ENCODE data around the gene SELENOI.

SELENOI gene

GRCh38 chr2:26407526-26407925 is 61.6 kb downstream of the SELENOI start:
- Histone ChIP-seq H3K36me3 (ENCODE audit: control insufficient read depth, insufficient read depth, low read length) (no peaks in the 10 kb centered on the region), H3K27me3 (ENCODE audit: control insufficient read depth, insufficient read depth, low read length) (no peaks in the 10 kb centered on the region), H3K9me3 (ENCODE audit: control insufficient read depth, insufficient read depth, low read length) (no peaks in the 10 kb centered on the region), H3K27ac (ENCODE audit: low read length) (no peak overlapping the region), H3K4me3 (ENCODE audit: low read length) (no peak overlapping the region), H3K4me1 (ENCODE audit: control insufficient read depth, insufficient read depth, low read length) (no peaks in the 10 kb centered on the region)
- DNase-seq (ENCODE audit: low read depth, low spot score): no peak
- no CpG with 5 or more reads among the region's 9 CpGs for whole genome bisulfite sequencing (ENCODE audit: insufficient coverage, insufficient read length)

- Histone ChIP-seq H3K9me3 (ENCODE audit: control insufficient read depth, insufficient read depth, low read length) (no peaks in the 10 kb centered on the region), H3K27ac (ENCODE audit: low read length) (no peak overlapping the region), H3K36me3 (ENCODE audit: control insufficient read depth, insufficient read depth, low read length) (no peaks in the 10 kb centered on the region), H3K27me3 (ENCODE audit: control insufficient read depth, insufficient read depth, low read length) (no peaks in the 10 kb centered on the region), H3K4me3 (ENCODE audit: low read length) (no peak overlapping the region), H3K4me1 (ENCODE audit: control insufficient read depth, insufficient read depth, low read length) (no peaks in the 10 kb centered on the region)
- WGBS (ENCODE audit: insufficient coverage, insufficient read length): no CpG with 5 or more reads among the region's 1 CpG
- no peak for DNase-seq (ENCODE audit: low read depth, low spot score)
Observed at GRCh38 chr2:26409785-26410184, 63.8 kb downstream of the SELENOI start.

DNA sequence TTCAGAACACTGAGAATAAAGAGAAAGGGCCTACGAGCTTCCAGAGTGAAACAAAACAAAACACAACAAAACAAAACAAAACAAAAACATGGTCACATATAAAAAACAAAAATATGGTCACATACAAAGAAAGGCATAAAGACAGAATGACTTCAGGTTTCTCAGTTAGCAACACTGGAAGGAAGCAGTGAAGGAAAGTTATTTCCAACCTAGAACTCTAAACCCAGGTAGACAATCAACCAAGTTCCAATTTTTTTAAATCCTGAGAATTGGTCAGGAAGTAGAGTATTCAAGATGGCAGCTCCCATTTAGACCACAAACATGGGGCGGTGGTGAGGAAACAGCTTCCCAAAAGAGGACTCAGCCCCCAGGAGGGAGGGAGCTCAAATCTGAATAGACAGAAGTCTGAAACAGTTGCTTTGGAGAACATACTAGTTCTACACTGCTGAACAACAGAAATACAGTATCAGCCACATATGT is 64.9 kb downstream of the SELENOI start:
- no CpG with 5 or more reads among the region's 2 CpGs for WGBS (ENCODE audit: insufficient coverage, insufficient read length)
- Histone ChIP-seq H3K36me3 (ENCODE audit: control insufficient read depth, insufficient read depth, low read length) (no peaks in the 10 kb centered on the region), H3K4me3 (ENCODE audit: low read length) (no peak overlapping the region), H3K27me3 (ENCODE audit: control insufficient read depth, insufficient read depth, low read length) (no peaks in the 10 kb centered on the region), H3K27ac (ENCODE audit: low read length) (no peak overlapping the region), H3K9me3 (ENCODE audit: control insufficient read depth, insufficient read depth, low read length) (no peaks in the 10 kb centered on the region), H3K4me1 (ENCODE audit: control insufficient read depth, insufficient read depth, low read length) (no peaks in the 10 kb centered on the region)
- no peak for DNase-seq (ENCODE audit: low read depth, low spot score)

DNA sequence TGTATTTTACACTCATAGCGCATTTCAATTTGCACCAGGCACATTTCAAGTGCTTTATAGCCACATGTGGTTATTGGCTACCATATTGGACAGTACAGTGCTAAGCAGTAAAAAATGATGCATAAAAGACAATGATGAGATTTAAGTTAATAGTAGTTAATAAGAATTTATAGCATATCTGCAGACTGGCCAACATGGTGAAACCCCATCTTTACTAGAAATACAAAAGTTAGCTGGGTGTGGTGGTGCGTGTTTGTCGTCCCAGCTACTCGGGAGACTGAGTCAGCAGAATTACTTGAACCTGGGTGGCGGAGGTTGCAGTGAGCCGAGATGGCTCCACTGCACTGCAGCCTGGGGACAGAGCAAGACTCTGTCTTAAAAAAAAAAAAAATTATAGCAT is 65.5 kb downstream of the SELENOI start:
- H3K27ac ChIP-seq (ENCODE audit: low read length): no peak overlapping the region
- DNase-seq (ENCODE audit: low read depth, low spot score): no peak
- H3K36me3 ChIP-seq (ENCODE audit: control insufficient read depth, insufficient read depth, low read length): no peaks in the 10 kb centered on the region
- no peaks in the 10 kb centered on the region for H3K9me3 ChIP-seq (ENCODE audit: control insufficient read depth, insufficient read depth, low read length)
- no peaks in the 10 kb centered on the region for H3K4me1 ChIP-seq (ENCODE audit: control insufficient read depth, insufficient read depth, low read length)
- H3K27me3 ChIP-seq (ENCODE audit: control insufficient read depth, insufficient read depth, low read length): no peaks in the 10 kb centered on the region
- no CpG with 5 or more reads among the region's 6 CpGs for WGBS (ENCODE audit: insufficient coverage, insufficient read length)
- H3K4me3 ChIP-seq (ENCODE audit: low read length): no peak overlapping the region

GRCh38 chr2:26412091-26412673 is 66.2 kb downstream of the SELENOI start:
- DNase-seq (ENCODE audit: low read depth, low spot score): no peak
- H3K9me3 ChIP-seq (ENCODE audit: control insufficient read depth, insufficient read depth, low read length): no peaks in the 10 kb centered on the region

DNA sequence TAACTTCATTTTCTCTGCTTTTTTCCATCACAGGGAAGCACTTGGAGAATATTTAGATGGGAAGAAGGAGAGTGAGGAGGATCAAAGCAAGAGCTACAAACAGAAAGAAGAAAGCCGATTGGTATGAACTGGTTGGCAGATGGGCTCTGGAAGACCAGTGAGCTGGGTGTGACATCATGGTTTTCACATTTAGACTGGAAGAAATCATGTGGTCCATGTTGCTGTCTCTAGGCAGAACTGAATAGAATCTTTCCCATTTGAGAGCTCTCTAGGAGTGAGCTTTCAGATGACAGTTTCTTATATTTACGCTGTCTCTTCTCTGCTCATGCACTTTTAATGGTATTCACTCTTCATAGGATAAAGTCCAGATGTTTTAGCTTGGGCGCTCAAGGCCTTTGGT is 68.4 kb downstream of the SELENOI start:
- no CpG with 5 or more reads among the region's 3 CpGs for WGBS (ENCODE audit: insufficient coverage, insufficient read length)
- Histone ChIP-seq H3K36me3 (ENCODE audit: control insufficient read depth, insufficient read depth, low read length) (no peaks in the 10 kb centered on the region), H3K4me3 (ENCODE audit: low read length) (no peak overlapping the region), H3K4me1 (ENCODE audit: control insufficient read depth, insufficient read depth, low read length) (0 out of 2 replicates have a peak, but pooled peaks cover 1% of the 10 kb centered on the region), H3K27me3 (ENCODE audit: control insufficient read depth, insufficient read depth, low read length) (no peaks in the 10 kb centered on the region), H3K9me3 (ENCODE audit: control insufficient read depth, insufficient read depth, low read length) (no peaks in the 10 kb centered on the region), H3K27ac (ENCODE audit: low read length) (no peak overlapping the region)
- DNase-seq (ENCODE audit: low read depth, low spot score): no peak

More at GRCh38 chr2:26412091-26412673, 66.2 kb downstream of the SELENOI start:
- Histone ChIP-seq H3K27me3 (ENCODE audit: control insufficient read depth, insufficient read depth, low read length) (no peaks in the 10 kb centered on the region), H3K27ac (ENCODE audit: low read length) (no peak overlapping the region), H3K4me1 (ENCODE audit: control insufficient read depth, insufficient read depth, low read length) (no peaks in the 10 kb centered on the region), H3K4me3 (ENCODE audit: low read length) (no peak overlapping the region), H3K36me3 (ENCODE audit: control insufficient read depth, insufficient read depth, low read length) (no peaks in the 10 kb centered on the region)
- WGBS (ENCODE audit: insufficient coverage, insufficient read length): no CpG with 5 or more reads among the region's 10 CpGs

DNA sequence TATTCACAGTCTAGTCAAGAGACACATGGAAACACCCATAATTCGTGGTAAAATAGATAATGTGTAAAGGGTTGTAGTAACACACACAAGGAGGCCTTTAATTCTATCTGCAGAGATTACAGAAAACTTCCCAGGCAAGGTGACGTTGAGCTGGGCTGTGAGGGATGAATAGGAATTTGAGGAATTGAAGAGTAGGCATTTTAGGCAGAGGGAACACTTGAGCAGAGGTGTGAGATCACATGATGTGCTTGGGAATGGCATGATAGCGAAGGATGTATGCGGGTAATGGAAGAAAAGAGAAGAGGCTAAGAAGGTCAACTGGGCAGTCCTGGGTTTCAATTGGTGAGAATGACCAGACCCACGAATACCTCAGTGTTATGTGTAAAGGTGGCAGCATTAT is 76.0 kb downstream of the SELENOI start:
- Histone ChIP-seq H3K27ac (ENCODE audit: low read length) (no peak overlapping the region), H3K9me3 (ENCODE audit: control insufficient read depth, insufficient read depth, low read length) (no peaks in the 10 kb centered on the region), H3K27me3 (ENCODE audit: control insufficient read depth, insufficient read depth, low read length) (no peaks in the 10 kb centered on the region), H3K36me3 (ENCODE audit: control insufficient read depth, insufficient read depth, low read length) (no peaks in the 10 kb centered on the region), H3K4me1 (ENCODE audit: control insufficient read depth, insufficient read depth, low read length) (0 out of 2 replicates have a peak, but pooled peaks cover 1% of the 10 kb centered on the region), H3K4me3 (ENCODE audit: low read length) (no peak overlapping the region)
- 100% methylated on average over 2 of the region's 5 CpGs for WGBS (ENCODE audit: insufficient coverage, insufficient read length)
- DNase-seq (ENCODE audit: low read depth, low spot score): no peak

DNA sequence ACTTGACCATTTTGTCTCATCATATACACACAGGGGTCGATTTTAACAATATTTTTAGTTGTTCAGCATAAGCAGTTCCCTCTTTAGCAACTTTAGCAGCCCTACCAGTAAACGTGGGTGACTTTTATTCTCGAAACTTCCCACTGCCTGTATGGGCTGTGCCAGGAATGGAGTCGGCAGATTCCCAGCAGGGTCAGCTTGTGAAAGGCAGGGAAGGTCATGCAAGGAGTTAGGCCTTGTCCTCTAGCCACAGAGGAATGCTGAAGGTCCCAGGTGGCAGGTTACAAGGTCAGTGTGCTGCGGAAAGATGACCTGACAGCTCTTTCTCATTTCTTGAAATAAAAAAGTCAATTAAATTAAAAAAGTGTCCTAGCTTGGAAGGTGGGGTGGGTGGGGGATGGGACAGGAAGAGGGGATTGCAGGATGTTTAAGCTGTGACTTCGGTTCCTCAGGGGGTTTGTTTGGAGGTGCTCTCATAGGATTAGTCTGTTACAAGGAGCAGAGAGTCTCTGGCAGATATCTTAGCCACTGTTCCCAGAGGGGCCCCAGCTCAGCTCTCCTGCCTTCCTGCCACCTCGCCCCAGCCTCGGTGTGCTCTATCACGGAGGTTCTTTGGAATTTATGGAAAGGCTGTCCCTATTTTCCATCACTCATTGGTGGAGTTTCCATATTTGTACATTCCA is 77.1 kb downstream of the SELENOI start:
- Histone ChIP-seq H3K4me1 (ENCODE audit: control insufficient read depth, insufficient read depth, low read length) (0 out of 2 replicates have a peak, but pooled peaks cover under 1% of the 10 kb centered on the region), H3K9me3 (ENCODE audit: control insufficient read depth, insufficient read depth, low read length) (no peaks in the 10 kb centered on the region), H3K27me3 (ENCODE audit: control insufficient read depth, insufficient read depth, low read length) (no peaks in the 10 kb centered on the region), H3K4me3 (ENCODE audit: low read length) (no peak overlapping the region), H3K36me3 (ENCODE audit: control insufficient read depth, insufficient read depth, low read length) (no peaks in the 10 kb centered on the region), H3K27ac (ENCODE audit: low read length) (no peak overlapping the region)
- DNase-seq (ENCODE audit: low read depth, low spot score): no peak
- WGBS (ENCODE audit: insufficient coverage, insufficient read length): no CpG with 5 or more reads among the region's 9 CpGs

GRCh38 chr2:26423750-26424149 is 77.8 kb downstream of the SELENOI start:
- no peak overlapping the region for H3K27ac ChIP-seq (ENCODE audit: low read length)
- no peaks in the 10 kb centered on the region for H3K36me3 ChIP-seq (ENCODE audit: control insufficient read depth, insufficient read depth, low read length)
- no peaks in the 10 kb centered on the region for H3K9me3 ChIP-seq (ENCODE audit: control insufficient read depth, insufficient read depth, low read length)
- no peaks in the 10 kb centered on the region for H3K27me3 ChIP-seq (ENCODE audit: control insufficient read depth, insufficient read depth, low read length)
- no peak overlapping the region for H3K4me3 ChIP-seq (ENCODE audit: low read length)
- no CpG with 5 or more reads among the region's 9 CpGs for WGBS (ENCODE audit: insufficient coverage, insufficient read length)
- H3K4me1 ChIP-seq (ENCODE audit: control insufficient read depth, insufficient read depth, low read length): no peaks in the 10 kb centered on the region
- DNase-seq (ENCODE audit: low read depth, low spot score): no peak

DNA sequence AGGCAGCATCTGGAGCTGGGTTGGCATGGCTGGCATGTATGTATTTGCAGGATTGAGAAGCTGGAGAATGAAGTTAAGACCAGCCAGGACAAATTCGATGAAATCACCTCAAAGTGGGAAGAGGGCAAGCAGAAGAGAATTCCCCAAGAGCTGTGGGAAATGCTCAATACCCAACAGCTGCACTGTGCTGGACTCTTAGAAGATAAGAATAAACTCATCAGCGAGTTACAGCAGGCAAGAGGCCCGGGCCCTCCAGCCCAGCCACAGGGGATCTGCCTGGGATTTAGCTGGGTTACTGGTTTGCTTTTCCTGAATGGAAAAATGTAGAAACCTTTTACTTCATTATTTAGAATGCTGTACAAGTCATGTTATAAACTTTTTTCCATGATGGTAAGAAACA is 78.3 kb downstream of the SELENOI start:
- Histone ChIP-seq H3K27ac (ENCODE audit: low read length) (no peak overlapping the region), H3K4me3 (ENCODE audit: low read length) (no peak overlapping the region), H3K36me3 (ENCODE audit: control insufficient read depth, insufficient read depth, low read length) (no peaks in the 10 kb centered on the region), H3K9me3 (ENCODE audit: control insufficient read depth, insufficient read depth, low read length) (no peaks in the 10 kb centered on the region), H3K4me1 (ENCODE audit: control insufficient read depth, insufficient read depth, low read length) (no peaks in the 10 kb centered on the region), H3K27me3 (ENCODE audit: control insufficient read depth, insufficient read depth, low read length) (no peaks in the 10 kb centered on the region)
- no CpG with 5 or more reads among the region's 3 CpGs for WGBS (ENCODE audit: insufficient coverage, insufficient read length)
- no peak for DNase-seq (ENCODE audit: low read depth, low spot score)

DNA sequence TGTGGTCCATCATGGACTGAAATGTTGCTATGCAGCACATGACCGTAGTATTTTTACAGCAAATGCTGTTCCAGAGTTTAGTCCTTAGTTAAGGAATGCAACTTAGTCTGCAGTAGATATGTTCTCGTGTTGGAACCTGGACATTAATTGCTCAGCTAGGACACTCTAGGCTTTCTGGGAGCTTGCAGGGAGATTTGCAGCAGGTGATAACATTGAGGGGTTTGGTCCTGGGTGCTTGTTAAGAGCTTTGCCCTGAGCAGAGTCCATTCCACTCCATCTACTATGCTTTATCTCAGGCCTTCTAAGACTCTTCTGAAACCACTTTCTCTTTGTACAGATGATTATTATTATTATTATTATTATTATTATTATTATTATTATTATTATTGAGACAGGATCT is 82.9 kb downstream of the SELENOI start:
- no peaks in the 10 kb centered on the region for H3K36me3 ChIP-seq (ENCODE audit: control insufficient read depth, insufficient read depth, low read length)
- H3K27me3 ChIP-seq (ENCODE audit: control insufficient read depth, insufficient read depth, low read length): no peaks in the 10 kb centered on the region
- no peaks in the 10 kb centered on the region for H3K4me1 ChIP-seq (ENCODE audit: control insufficient read depth, insufficient read depth, low read length)
- no CpG with 5 or more reads among the region's 2 CpGs for WGBS (ENCODE audit: insufficient coverage, insufficient read length)
- H3K9me3 ChIP-seq (ENCODE audit: control insufficient read depth, insufficient read depth, low read length): no peaks in the 10 kb centered on the region
- H3K4me3 ChIP-seq (ENCODE audit: low read length): no peak overlapping the region
- no peak for DNase-seq (ENCODE audit: low read depth, low spot score)
- no peak overlapping the region for H3K27ac ChIP-seq (ENCODE audit: low read length)
